ENCODE results near the gene CD36.

Gene CD36

DNA sequence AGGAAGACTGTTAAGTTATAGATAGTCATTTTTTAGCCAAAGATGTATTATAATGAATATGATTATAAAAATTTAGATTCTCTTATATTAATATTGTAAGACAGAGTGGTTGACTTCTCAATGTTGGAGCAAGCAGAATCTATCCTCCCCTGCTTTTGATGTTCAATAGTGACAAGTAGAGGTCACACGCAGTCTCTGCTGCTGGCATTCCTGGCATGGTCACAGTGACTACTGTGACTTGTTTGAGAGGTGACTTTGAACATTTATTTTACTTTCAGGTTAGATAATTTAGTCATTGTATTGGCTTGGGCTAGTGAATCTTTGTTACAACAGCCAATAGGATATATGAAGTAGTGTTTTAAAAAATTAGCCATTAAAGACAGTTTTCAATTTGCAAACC, 13.7 kb upstream of the CD36 start:
- no peak for DNase-seq

DNA sequence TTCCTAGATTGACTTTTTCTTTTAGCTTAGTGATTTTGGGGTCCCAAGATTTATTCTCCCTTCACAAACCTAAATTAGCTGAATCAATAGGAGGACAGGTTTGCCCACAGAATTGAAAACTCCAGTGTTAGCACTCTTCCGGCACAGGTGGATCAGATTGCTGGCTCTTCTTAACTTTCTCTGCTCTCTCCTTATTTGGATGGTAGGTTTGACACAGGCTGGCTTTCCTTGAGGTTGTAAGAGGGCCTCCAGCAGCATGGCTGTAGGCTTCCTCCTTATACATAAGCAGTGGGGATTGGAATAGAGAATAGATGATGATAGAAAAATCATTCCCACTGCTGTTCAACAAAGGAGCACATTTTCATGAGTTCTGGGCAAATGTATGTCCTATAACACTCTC, 9.4 kb upstream of the CD36 start:
- no peak for DNase-seq

DNA sequence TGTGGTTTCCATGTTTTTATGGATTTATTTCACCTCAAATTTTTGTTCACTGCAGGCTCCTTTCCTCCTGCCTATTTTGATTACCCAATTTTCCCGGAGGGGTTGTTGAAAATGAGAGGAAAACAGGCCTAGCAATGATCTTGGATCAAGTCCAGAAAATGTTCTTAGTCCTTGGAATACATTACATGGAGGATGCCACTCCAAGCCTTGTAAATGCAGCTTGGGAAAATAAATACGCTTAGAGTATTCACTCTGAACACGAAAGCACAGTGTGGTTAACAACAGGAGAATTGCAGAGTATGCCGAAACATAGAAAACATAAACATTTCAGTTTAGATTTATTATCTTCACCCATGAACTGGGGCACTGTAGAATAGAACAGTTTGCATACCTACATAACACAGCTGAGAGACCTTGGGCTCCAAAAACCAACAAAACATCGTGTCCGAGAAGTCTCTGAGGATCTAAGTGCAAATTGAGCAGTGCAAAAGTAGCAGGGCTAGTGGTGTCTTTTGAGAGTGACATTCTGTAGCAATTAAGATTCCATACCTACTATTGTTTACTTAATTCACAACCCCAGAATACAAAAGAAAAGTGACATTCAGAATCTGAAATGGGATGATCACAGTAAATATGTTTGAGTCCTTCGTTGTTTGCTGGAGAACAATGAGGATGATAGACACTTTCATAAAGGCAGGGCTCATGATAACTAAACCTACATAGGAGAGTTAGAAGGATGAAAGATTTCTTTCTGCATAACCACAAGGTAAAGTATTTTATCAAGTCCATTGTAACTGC, 7.6 kb upstream of the CD36 start:
- DNase-seq: no peak

DNA sequence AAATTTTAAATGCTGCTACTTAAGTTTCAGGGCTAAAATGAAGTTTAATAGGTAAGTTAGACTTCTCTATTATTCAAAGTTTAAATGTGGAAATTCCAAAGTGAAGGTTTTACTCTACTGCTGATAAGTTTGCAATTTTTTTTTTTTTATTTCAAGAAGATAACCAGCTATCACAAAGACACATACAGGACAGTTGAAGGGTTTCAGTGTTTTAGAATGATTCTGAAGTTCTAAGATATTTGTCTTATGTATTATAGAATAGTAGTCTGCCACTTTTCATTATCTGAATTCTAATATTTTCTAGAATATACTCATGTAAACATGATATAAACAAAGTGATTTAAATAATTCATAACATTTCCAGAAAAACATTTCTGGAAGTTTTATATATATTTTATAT, 7.0 kb upstream of the CD36 start:
- no peak for DNase-seq

DNA sequence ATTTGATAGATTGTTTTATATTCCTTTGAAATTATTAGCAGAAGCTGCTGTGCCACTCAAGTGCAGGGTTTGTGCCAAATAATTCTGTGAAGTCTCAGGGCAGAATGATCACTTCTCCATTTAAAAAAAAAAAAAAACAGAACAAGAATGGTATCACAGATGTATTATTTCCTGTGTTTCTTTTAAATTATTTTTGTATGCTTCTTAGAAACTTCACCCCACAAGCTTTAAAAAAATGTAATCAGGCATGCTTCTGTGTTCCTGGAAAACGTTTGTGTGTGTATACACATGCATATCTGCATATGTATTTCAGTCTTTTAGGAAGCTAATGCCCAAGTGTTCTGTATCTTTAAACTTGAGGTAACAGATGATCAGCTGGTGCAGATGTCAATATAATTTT, 6.3 kb upstream of the CD36 start:
- no peak for DNase-seq

DNA sequence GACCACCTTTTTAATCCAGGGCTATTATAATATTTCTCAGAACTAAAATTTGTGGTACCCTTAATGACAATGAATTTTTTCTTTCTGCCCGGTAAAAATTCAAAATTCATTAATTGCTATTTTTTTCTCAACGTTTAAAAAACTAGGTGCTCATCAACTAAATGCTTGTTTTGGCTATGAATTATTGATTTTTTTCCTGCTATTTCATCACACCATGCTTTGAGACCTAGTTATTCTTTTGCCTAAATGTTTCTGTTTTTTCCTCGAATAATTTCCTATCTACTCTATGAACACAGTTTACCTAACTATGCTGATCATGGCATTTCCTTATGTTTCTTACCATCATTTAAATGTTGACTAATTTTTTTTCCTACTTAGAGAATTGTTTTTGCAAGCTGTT, 5.6 kb upstream of the CD36 start:
- DNase-seq: no peak

DNA sequence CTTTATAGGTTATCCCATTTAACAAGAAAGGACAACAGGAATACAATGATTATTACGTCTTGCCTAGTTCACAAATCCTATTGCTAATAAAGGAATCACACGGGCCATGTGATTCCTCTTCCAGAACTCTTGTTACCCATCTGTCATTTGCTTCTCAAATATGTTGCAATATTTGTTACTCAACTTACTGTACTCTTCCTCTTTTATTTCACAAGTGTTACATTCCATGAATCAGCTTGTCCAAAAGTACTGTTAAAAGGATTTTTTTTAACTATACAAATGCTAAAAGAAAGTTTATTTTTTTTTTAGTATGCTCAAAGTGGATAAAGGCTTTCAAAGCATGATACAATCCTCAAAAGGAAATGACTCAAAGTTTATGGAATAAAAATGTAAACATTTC, 3.9 kb upstream of the CD36 start:
- DNase-seq: no peak

DNA sequence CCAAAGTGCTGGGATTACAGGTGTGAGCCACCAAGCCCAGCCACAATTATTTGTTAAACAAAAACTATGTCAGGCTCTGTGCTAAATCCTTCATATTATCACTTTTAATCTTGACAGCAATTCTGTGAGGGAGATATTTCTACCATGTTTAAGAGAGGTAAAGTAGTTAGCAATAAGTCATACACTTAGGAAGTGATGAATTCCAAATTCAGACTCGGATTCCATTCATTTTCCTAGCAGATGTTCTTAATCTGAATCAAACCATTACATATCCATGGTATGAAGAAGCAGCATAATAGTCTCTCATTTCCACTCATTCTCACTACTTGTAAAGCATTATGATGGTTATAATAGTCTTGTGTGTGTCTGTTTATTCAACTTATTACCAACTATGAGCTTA, 2.9 kb upstream of the CD36 start:
- no peak for DNase-seq

DNA sequence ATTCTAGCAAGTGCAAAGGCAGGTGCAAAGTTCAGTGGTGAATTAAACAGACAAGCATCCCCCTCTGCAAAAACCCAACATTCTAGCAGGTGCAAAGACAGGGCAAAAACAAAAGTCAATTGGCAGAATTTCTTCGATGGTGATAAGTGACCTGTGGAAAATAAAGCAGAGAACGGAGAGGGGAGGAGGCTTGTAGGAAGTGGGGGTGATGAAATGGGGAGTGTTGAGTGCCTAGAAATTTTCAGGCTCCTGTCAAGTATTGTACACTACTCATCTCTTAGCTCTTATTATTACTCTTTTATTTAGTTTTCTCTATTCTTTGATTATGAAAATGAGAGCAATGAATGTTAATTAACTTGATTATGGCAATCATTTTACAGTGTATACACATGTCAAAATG, 2.4 kb upstream of the CD36 start:
- DNase-seq: no peak

DNA sequence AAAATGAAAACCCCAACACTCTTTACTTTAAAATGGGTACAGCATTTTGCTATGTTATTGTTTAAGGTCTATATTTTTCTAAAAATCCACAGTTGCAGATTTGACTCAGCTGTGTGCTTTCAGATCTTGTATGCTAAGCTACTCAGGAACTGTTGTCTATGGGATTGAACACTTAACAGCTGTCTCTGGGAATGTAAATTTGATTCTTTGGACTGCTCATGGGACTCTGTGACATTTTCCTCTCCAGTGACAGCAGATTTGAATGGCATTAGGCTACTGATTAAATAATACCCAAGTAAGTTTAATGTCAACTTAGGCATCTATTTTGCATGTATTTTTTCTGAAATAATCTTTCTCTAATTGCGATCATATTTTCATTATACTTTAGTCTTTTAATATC, 1.7 kb upstream of the CD36 start:
- no peak for DNase-seq

DNA sequence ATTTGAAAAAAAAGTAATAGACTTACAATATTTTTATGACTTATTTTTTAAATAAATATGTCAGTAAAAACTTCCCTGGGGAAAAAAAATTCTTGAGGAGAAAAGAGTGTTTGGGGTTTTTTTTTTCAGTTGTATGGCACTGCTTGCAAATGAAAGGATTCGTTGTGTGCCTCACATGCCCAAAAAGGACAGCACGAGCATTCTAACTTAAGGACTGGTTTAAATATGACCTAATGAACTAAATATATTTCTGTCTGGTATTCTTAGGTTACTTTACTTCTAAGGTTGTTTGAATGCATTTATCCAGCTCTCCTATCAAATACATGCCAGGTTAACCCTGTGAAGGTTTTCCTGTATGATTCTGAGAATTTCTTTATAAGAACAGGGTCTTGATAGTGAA, 988 bp upstream of the CD36 start:
- no peak for DNase-seq

DNA sequence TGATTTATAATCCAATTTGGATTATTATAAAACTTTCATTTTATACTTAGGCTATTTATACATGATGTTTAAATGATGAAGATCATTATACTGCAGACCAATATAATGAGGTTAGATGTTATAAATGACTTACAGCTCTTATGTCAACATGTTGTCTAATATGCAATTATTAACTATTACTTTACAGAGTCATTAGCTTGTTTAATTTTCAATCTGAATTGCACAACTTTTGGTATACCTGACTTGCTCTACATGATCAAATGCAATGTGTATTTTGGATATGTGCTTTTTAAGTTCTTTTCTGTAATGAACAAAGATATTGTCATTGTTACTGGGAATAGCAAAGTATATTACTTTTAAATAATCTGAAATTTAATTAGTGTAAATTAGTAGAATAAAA, 569 bp downstream of the CD36 start:
- DNase-seq: no peak

DNA sequence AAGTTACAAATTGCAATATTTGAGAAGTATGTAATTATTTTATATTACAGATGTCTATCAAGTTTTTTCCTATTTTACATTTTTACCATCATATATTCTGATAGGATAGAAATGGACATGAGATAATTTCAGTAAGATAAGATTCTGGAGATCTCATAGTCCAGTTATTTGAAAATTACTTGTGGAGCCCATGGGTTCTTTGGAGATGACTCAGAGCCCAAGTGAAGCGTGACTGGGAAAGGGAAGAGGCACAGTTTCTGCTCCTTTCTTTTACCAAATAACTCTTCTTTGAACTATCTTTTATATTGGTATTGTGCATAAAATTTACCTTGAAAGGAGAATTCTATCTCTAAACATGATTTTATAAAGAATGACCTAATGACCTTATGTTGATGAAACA, 2.4 kb downstream of the CD36 start:
- DNase-seq: no peak

DNA sequence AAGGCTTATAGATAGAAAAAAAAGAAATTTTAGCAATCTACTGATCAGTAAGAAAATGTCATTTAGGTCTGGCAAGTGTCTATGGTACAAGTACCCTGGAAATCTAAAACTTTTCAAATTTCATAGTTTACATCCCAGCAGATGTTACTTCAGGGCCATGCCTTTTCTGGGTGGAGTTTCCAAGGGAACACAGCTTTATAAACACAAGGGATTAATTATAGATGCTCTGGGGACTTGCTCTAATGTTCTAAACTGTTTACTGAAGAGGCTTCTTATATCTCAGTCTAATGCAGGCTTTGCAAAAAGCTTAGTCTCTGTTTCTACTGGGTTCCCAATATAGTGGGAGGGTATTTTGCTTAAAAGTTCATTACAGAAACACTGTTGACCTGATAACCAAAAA, 3.1 kb downstream of the CD36 start:
- no peak for DNase-seq

DNA sequence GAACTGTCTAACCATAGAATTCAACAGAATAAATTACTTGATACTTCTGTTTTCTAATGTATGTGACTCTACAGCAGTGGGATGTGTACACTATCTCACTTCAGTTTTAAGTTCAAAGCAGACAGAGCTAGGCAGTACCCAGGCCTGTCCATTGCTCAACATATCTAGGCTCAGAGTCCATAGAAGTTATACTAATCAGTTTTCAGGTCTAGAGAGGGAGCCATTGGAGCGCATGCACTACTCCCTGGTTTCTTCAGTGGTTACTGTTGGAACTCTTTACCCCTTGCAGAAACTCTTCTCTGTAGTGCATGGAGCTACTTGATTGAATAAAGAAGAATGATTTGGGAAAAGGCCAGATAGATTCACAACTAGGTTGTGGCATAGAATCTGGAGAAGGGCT, 4.4 kb downstream of the CD36 start:
- no peak for DNase-seq

DNA sequence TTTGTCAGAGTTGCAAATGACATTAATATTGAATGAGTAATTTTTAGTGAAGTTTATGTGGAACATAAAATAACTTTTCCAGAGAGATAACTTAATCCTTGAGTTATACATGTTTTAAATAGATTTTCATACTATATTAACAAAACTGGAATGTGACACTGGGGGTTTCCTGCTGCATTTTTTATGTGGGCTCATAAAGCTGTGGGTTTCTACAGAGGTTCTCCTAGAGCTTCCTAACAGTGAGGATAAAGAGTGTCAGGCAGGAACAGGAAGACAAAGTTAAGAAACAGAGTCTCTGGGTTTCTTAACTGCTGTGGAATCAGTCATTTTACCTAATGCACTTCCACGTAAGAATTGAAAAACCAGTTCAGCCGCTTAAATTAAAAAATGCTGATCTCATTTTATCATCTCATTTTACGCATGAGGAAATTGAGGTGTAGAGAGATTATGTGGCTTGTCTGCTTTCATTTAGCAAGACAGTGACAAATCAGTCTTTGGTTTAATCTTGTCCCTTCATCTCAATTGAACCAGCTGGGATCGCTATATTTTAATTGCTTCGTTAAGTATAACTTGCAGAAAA, 5.0 kb downstream of the CD36 start:
- no peak for DNase-seq

DNA sequence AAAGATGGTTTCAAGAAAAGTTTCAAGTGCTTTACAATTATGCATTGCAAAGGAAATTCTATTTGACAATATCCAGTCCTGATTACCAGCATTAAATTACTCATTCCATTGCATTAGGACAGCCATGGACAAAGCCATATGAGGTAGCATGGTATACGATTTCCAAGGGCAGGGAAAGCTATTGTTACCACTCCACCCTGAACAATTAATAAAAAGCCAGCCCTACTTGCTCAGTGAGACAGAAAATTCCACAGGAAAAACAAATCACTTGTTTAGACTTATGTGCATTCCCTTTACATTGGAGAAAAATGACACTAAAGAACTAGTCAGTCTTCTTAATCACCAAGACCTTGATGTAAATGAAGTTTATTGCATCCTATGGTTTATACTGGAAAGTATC, 5.6 kb downstream of the CD36 start:
- no peak for DNase-seq

DNA sequence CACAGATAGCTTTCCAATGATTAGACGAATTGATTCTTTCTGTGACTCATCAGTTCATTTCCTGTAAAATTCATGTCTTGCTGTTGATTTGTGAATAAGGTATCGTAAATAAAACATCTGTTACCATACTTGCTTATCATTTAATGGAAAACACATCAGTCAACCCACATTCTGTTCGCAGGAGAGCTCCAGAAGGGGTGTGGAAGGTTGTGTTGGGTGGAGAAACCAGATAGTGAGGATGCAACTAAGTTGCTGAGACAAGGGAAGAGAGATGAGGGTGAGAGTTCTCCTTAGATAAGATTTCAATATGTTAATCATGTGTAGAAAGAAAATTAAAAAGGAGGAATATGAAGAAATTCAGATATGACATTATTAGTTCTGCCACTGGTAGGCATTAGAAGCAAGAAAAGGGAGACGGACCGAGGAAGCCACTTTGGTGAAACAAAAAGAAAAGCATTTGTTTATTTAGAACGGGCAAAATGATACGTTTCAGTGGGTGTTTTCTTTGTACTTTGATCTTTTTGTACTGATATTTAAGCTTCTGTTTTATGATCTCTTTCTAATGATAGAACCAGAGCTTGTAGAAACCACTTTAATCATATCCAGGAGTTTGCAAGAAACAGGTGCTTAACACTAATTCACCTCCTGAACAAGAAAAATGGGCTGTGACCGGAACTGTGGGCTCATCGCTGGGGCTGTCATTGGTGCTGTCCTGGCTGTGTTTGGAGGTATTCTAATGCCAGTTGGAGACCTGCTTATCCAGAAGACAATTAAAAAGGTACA, 7.8 kb downstream of the CD36 start:
- no peak for DNase-seq

DNA sequence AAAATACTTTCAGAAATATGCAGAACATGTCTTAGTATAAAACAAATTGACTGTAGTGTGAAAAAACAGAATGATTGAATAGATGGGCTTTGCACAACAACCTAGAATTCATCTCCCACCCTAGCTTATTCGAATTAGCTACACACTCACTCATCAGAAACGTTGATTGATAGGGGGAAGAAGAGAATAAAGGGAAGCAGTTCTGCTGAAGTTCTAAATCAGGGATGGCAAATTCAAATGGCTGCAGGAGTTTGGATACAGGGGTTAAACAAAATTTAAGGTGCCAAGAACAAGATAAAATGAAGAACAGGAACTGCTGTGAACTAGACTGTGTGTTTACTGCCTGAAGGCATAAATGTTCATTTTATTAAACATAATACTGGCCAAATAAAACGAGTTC, 9.0 kb downstream of the CD36 start:
- no peak for DNase-seq

DNA sequence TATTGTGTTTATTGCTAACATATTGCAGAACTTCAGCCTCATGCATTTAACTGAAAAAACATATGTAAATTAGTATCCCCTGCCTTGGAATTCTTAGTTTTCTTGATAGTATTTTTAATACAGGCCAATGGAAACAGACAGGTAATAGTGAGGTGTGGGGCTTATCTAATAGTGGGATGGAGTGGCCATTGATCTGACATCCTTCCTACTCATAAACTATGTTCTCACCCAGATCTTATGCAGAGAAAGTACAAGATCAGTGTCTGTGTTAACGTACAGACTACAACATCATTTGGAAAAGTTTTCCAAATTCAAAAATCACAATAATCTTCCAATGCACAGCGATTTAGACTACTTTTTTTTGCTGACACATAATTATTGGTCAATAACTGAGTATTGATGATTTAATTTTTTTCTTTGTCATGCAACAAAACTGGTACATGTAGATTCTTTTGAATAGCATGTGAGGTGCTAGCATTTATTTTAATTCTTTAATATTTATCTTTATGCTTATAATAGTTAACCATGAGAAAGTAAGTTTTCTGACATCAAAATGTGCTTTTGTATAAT, 9.7 kb downstream of the CD36 start:
- DNase-seq: no peak

DNA sequence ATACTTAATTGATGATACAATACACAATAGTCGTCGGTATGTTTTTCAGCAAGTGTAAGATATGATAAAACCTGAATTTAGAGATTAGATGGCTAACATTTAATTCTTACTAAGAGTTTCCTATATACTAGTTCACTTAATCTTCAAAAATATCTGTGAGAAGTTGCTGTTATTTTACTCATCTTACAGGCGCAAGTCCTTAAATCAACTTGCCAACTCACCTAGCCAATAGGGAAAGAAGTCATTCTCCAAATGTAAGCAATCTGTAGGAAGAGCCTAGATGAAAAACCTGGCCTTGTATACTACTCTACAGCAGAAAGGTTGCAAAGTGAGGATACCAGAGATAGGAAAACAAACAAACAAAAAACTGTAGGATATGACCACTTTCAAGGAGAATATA, 10.6 kb downstream of the CD36 start:
- DNase-seq: no peak

DNA sequence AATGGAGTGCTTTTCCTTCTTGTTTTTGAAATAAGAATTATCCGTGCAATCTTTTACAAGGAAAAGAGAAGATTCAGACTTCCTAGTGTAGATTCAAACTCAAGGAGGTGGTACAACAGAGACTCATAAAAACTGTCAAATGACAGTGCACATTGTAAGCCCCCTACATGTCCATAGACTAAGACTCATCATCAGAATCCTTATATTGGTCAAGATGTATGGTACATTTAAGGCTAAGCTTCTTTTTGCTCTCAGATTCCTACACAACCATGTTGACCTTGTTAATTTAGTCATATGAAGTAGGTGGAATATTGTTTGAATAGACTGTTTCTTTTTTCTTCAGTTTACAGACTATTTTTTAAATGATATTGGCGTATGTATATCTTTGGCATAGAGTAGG, 11.6 kb downstream of the CD36 start:
- DNase-seq: no peak

DNA sequence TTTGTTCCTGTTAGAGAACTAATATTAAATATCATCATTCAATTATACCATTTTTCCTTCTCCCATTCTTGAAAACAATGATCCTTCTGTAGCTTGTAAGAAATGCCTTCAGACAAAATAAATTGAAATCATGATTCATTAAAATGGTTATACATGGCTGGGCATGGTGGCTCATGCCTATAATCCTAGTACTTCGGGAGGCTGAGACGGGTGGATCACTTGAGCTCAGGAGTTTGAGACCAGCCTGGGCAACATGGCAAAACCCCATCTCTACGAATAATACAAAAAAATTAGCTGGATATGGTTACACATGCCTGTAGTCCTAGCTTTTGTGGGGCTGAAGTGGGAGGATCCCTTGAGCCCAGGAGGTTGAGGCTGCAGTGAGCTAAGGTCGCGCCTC, 13.0 kb downstream of the CD36 start:
- no peak for DNase-seq
